ENCODE data around the gene PTH1R. TPM values are rescaled to one million over a fixed set of nuclear protein-coding genes. Genes with fewer than 3 reads are reported as not detected.

PTH1R gene
- total RNA-seq, 3 donors from 2014 or later: not detected

DNA sequence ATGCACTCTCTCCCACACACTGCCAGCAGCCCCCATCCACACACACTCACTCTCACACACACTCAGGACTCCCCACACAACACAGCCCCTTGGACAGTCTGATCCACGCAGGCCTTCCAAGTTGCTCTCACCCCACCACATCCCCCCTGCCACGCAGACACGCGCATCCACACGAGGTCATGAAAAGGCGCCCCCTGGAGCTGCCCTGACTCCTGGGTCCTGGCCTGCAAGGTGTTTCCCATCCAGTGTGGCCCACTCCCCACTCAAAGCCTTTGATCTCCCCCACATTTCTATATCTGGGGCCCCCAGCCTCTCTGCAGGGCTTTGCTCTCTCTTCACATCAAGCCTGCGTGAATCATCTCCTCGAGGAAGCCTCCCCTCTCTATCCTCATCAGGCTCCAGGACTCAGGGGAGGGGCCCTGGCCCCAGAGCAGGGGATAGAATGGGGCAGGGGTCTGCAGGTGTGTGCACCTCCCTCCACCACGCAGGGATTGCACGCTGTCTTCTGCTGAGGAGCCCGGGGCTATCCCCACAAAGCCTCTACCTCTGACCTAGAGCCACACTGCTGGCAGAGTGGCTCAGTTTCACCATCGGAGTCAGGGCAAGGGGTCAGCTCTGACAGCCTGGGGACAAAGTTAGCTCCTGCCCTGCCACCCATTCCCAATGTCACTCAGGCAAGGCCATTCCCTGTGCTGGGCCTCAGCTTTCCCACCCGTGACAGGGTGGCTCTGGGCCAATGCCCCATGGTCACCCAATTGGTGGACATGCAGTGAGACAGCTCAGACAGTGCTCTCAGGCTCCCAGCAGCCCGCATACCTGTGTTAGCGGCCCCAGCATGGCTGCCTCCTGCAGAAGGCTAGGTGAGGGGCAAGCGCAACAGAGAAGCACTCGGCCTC lies 20.7 kb upstream of the PTH1R start:
- no peaks in the 10 kb centered on the region for H3K36me3 Mint-ChIP-seq (ENCODE audit: insufficient read depth)
- no peak for ATAC-seq
- no peaks in the 10 kb centered on the region for H3K4me1 Mint-ChIP-seq (ENCODE audit: low read depth)
- peaks cover 12% of the 10 kb centered on the region for H3K27me3 Mint-ChIP-seq (ENCODE audit: low read depth)
- no peak overlapping the region for H3K4me3 Mint-ChIP-seq
- no peaks in the 10 kb centered on the region for H3K9me3 Mint-ChIP-seq
- no peak for DNase-seq

DNA sequence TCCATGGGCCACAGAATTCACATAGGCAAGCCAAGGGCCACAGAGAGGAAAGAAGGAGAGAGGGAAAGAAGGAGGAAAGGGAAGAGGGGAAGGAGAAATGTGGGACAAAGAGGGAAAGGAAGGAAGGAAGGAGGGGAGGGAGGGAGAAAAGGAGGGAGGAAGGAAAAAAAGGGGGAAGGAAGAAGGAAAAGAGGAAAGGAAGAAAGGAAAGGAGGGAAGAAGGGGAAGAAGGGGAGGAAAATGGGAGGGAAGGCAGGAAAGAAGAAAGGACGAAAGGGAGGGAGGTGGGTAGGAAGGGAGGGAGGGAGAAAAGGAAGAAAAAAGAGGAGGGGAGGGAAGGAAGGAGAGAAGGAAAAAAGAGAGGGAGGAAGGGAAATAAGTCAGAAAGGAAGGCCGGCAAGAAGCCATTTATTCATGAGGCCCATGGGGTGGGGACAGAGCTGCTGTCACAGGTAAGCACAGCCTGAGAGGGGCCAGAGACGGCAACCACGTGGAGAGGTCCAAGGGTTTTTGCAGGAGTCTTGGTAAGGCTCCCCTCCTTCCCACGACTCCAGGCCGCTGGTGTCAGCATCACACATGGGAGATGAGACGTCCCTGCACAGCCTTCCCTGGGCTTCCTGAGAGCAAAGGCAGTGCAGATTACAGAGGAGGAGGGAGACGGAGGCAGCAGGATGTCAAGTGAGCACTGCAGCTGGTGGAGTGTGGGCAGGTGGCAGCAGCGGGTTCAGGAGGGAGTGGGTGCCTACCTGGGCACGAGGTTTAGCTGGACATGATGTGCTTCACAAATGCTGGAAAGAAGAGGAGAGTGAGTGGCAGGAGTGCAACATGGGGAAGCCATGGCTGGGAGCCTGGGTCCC lies 19.8 kb upstream of the PTH1R start:
- Mint-ChIP-seq H3K4me3 (no peak overlapping the region), H3K36me3 (ENCODE audit: insufficient read depth) (no peaks in the 10 kb centered on the region), H3K27me3 (ENCODE audit: low read depth) (peaks cover 12% of the 10 kb centered on the region), H3K9me3 (no peaks in the 10 kb centered on the region), H3K4me1 (ENCODE audit: low read depth) (no peaks in the 10 kb centered on the region)
- ATAC-seq: no peak
- no peak for DNase-seq

DNA sequence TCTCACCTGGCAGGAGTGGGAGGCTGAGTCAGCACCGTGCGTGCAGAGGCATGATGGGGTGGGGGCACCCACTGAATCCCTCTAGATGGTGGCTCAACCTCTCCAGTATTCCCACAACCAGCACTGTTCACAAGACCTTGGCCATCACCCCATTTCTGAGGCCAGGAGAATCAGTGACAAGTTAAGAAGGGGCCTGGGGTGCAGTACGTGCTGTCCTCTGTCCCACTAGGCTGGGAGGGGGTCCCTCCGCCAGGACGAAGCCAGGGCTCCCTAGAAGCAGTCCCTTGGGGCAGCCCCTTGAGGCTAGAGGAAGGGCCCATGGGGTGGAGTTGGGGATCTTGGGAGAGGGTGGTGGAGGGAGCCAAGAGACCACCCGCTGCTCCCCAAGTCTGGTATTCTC lies 19.1 kb upstream of the PTH1R start:
- no peak for ATAC-seq
- no peaks in the 10 kb centered on the region for H3K9me3 Mint-ChIP-seq
- no peak for DNase-seq
- no peak overlapping the region for H3K4me3 Mint-ChIP-seq
- H3K36me3 Mint-ChIP-seq (ENCODE audit: insufficient read depth): no peaks in the 10 kb centered on the region
- H3K4me1 Mint-ChIP-seq (ENCODE audit: low read depth): no peaks in the 10 kb centered on the region
- peaks cover 12% of the 10 kb centered on the region for H3K27me3 Mint-ChIP-seq (ENCODE audit: low read depth)

DNA sequence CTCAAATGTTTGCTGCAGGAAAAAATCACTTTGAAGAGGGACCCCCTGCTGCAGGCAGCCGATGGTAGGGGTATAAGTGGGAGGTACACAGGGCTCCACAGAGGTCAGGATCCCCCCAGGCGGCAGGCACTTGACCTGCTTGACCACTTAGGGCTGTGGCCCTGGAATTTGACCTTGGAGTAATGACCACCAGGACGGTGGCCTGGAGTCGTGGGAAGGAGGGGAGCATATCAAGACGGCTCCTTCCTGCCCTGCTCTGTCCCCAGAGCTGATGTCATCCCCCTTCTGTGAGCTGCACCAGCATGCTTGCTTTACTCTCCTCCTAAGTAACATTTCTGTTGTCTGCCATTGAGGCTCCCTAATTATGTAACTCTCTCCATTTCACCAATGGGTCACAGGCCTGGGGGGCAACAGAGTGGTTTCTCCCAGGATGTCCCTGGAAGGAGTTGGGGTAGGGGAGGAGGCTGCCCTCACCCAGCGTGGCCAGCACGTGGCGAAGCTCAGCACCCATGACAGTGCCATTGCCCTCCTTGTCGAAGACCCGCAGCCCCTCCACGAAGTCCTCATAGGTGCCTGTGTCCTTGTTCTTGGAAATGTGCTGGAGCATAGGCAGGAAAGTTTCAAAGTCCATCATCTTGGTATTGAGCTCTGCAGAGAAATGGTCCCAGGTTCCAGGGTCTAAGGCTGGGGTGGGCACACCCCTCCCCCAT lies 18.4 kb upstream of the PTH1R start:
- peaks cover 12% of the 10 kb centered on the region for H3K27me3 Mint-ChIP-seq (ENCODE audit: low read depth)
- H3K9me3 Mint-ChIP-seq: no peaks in the 10 kb centered on the region
- ATAC-seq: no peak
- no peak overlapping the region for H3K4me3 Mint-ChIP-seq
- no peaks in the 10 kb centered on the region for H3K4me1 Mint-ChIP-seq (ENCODE audit: low read depth)
- no peak for DNase-seq
- no peaks in the 10 kb centered on the region for H3K36me3 Mint-ChIP-seq (ENCODE audit: insufficient read depth)

DNA sequence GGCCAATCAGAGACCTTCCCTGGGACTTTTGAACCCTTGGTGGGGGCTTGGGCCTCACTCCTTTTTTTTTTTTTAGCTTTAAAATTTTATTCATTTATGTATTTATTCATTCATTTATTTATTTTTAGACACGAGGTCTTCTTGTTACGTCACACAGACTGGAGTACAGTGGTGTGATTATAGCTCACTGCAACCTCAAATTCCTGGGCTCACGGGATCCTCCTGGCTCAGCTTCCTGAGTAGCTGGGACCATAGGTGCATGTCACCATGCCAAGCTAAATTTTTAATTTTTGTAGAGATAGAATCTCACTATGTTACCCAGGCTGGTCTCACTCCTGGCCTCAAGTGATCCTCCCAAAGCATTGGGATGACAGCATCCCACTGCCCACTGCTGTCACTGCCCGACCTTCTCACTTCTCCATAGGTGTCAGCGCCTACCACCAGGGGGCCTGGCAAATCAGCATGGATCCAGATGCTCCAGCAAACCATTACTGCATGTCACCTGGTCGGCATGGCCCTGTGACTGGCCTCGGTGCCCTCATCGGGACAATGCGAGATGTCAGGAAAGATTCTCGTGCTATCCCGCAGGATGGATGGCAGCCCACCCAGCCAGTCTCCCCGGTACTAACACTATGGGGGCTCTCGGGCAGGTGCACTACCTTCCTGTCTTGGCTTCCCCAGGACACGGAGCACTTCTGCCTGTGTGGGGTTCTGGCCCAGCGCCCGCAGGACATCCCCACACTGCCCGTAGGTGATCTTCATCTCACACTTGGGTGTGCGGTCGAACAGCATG lies 17.3 kb upstream of the PTH1R start:
- peaks cover 12% of the 10 kb centered on the region for H3K27me3 Mint-ChIP-seq (ENCODE audit: low read depth)
- no peak for DNase-seq

DNA sequence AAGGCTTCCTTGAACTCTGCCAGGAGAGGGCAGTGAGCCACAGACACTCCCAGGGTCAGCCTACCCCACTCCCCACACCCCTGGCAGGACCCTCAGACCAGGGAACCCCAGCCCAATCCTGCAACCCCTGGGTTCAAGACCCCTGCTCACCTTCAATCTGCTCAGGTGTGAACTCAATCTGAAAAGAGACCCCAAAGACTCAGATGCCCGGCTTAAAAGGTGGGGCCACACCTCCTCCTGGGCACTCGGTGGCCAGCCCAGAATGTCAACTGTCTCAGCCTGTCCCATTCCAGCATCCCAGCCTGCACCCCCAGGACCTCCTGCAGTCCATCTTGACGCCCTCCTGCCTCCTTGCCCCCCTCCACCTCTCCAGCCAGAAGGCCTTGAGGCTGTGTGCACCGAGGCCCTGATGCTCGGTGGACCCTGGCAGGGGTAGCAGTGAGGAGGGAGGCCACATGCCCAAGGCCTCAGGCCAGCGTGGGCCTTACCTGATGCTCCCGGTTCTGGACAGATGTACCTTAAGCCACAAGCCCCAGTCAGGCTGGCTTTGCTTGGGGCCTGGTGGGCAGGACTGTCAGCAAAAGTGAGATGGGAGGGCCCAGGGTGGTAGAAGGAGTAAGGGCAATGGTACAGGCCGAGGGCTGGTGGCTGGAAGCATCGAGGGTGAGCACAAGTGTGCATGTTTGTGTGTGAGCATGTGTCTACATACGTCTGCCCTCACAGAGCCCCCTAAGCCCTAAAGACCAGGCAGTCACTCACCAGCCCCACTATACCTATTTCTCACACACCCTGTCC lies 16.5 kb upstream of the PTH1R start:
- H3K4me3 Mint-ChIP-seq: no peak overlapping the region
- ATAC-seq: no peak
- H3K36me3 Mint-ChIP-seq (ENCODE audit: insufficient read depth): no peaks in the 10 kb centered on the region
- H3K27me3 Mint-ChIP-seq (ENCODE audit: low read depth): peaks cover 12% of the 10 kb centered on the region
- no peaks in the 10 kb centered on the region for H3K4me1 Mint-ChIP-seq (ENCODE audit: low read depth)
- no peaks in the 10 kb centered on the region for H3K9me3 Mint-ChIP-seq
- DNase-seq: no peak

More for the DNA sequence above, 17.3 kb upstream of the PTH1R start:
- ATAC-seq: no peak
- Mint-ChIP-seq H3K36me3 (ENCODE audit: insufficient read depth) (no peaks in the 10 kb centered on the region), H3K4me1 (ENCODE audit: low read depth) (no peaks in the 10 kb centered on the region), H3K9me3 (no peaks in the 10 kb centered on the region), H3K4me3 (no peak overlapping the region)

DNA sequence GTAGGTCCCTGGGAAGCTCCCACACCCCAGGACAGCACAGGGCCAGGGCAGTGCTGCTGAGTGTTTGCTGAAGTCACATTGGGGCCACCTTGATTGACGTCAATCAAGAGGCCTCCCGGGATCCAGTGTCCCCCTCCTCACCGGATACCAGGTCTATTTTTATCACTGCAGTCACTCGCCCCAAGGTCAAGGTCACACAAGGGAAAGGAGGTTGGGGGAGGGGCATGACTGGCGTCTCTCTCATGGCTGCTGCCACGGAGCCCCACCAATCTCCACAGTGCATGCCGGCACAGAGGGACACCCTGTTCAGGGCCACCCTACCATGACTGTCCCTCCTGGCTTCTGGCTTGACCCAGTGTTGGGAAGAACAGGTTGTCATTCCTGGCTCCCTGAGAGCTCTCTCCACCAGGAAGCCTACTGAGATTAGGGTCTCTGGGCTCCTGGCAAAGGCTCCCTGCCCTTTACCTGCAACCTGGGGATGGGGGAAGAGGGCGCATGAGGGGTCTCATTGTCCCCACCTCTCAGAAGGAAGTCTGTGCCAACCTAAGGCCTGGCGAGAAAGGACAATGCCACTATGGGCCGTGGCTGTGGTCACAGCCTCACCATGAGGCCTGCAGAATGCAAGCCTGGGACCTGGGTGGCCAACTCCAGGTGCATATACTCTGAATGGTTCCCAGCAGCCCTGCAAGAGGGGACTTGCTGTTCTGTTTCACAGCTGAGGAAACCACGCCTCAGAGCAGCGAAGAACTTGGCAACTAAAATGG lies 15.7 kb upstream of the PTH1R start:
- Mint-ChIP-seq H3K4me3 (no peak overlapping the region), H3K36me3 (ENCODE audit: insufficient read depth) (no peaks in the 10 kb centered on the region), H3K9me3 (no peaks in the 10 kb centered on the region), H3K4me1 (ENCODE audit: low read depth) (no peaks in the 10 kb centered on the region), H3K27me3 (ENCODE audit: low read depth) (peaks cover 7% of the 10 kb centered on the region)
- DNase-seq: no peak
- no peak for ATAC-seq

DNA sequence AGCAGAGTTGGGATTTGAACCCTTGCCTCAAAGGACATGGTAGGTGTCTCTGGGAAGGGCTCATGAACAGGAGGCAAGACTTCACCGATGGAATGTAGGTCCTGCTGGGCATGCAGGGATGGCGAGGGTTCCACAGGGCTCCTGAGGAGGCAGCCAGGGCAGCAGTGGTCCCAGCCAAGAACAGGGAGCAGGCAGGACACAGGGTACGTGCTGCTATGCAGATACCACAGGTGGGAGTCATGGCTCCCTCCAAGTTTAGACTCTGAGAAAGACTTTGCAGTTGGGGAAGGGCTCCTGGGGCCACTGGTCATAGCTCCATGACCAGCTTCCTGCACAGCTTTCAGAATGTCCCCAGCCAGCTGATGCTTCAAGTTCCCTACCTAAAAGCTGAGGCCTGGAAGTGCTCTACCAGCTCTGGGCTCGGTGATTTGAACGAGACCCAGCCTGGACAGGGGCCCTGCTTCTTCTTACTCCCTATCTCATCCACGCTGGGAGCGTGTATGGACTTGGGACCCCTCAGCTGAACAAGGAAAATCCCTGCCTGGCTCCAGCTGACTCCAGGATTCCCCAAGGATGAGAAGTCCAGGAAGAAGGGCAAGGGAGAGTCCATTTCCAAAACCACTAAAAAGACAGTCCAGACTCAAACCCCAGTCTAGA lies 15.0 kb upstream of the PTH1R start:
- Mint-ChIP-seq H3K36me3 (ENCODE audit: insufficient read depth) (no peaks in the 10 kb centered on the region), H3K27me3 (ENCODE audit: low read depth) (peaks cover 7% of the 10 kb centered on the region)
- no peak for DNase-seq

DNA sequence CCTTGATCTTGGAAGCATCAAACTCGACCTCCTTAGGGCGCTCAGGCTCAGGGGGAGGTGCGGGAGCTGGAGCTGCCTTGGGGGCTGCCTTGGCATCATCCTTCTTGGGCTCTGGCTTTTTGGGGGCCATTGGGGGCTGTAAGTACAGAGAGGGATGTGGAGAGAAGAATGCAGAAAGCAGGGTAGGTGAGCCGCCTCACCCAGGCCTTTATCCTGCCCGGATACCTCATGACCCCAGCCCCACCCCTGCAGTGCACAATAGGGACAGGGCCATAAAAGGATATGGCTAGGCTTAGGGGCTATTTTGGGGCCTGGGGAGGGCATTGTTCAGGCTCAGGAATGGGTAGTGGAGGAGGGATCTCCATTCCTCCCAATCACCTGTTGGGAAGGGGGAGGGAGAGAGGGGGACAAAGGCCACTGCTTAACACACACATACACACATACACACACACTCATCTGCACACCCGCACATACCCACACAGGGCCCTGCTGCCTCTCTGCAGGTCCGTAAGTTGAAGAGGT lies 14.2 kb upstream of the PTH1R start, which contains the start of gene MYL3:
MYL3 (minus strand) TSS at position 184 of the 522 bp plus-strand sequence; CDS start at position 130, 54 bp downstream.
- DNase-seq (no peak), ATAC-seq (no peak)
- Mint-ChIP-seq H3K27me3 (ENCODE audit: low read depth) (no peaks in the 10 kb centered on the region), H3K4me3 (no peak within 1 kb of the TSS), H3K36me3 (ENCODE audit: insufficient read depth) (no peaks in the 10 kb centered on the region), H3K4me1 (ENCODE audit: low read depth) (no peaks in the 10 kb centered on the region), H3K9me3 (no peaks in the 10 kb centered on the region)

More for the DNA sequence above, 15.0 kb upstream of the PTH1R start:
- no peak for ATAC-seq
- no peak overlapping the region for H3K4me3 Mint-ChIP-seq
- no peaks in the 10 kb centered on the region for H3K9me3 Mint-ChIP-seq
- no peaks in the 10 kb centered on the region for H3K4me1 Mint-ChIP-seq (ENCODE audit: low read depth)

DNA sequence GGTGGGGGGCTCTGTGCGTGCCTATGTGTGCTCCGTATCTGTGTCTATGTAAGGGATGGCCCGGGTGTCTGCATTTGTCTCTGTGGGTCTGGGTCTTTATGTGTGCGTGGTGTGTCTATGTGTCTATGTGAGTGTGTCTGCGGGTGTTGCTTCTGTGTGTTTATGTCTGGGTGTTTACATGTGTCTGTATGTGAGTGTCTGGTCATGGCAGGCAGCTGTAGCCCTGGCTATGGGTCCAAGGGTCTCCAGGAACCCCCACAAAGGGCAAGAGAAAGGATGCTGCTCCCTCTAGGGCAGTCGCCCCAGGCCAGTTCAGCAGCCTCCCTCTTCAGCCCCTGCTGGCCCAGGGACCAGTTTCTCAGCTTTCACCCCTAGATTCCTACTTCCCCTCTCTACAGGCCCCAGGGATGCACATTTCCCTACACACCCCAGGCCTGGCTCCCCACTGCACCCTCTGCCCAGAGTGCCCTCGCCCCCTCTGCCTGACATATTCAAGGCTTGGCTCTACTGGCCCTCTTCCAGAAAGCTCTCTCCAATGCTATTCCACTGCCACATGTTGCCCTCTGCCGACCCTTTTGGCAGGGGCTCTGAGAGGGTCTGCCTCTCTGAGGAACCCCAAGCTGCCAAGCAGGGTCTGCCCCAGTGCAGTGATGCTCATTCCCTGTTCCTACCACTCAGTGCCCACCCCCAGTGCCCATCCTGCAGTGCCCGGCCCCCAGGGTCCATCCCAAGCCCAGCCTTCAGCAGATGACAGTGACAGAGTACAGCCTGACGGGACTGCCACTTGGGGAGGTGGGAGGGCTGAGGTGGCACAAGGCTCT lies 13.2 kb upstream of the PTH1R start:
- no peaks in the 10 kb centered on the region for H3K4me1 Mint-ChIP-seq (ENCODE audit: low read depth)
- no peaks in the 10 kb centered on the region for H3K36me3 Mint-ChIP-seq (ENCODE audit: insufficient read depth)
- ATAC-seq (no peak), DNase-seq (no peak)
- no peaks in the 10 kb centered on the region for H3K9me3 Mint-ChIP-seq
- H3K4me3 Mint-ChIP-seq: no peak overlapping the region
- H3K27me3 Mint-ChIP-seq (ENCODE audit: low read depth): peaks cover 2% of the 10 kb centered on the region

DNA sequence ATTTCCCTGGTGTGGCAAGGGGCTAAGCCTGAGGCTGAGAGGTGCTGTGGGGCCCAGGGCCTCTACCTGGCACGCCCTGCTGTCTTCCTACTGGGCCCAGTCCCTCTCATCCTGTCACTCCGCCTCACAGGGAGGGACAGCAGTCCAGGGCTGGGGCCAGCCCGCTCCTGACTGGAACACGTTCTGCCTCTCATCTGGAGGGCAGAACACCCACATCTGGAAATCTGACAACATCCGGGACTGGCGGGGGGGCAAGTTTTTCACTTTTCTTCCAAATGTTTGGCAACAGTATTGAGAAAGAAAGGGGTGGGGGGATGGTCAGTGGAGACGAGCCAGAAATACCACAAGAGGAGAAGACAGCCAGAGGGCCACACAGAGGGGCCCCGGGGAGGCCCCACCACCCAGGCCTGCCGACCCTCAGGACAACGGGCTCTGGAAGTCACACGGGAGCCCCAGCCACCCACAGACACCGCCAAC lies 12.5 kb upstream of the PTH1R start:
- Mint-ChIP-seq H3K36me3 (ENCODE audit: insufficient read depth) (no peaks in the 10 kb centered on the region), H3K9me3 (no peaks in the 10 kb centered on the region), H3K4me1 (ENCODE audit: low read depth) (no peaks in the 10 kb centered on the region), H3K4me3 (no peak overlapping the region), H3K27me3 (ENCODE audit: low read depth) (peaks cover 2% of the 10 kb centered on the region)
- ATAC-seq (no peak), DNase-seq (no peak)
